CMK (cell line): ENCODE results near the gene PCGF5.
"Not testable (repeated sequence)": the region's sequence is repeated elsewhere in the genome, so short reads cannot be mapped to it uniquely, and the experiment has no call there.

Experiments
- DNase-seq: peaks from one replicate; pipeline ENCODE4 v3.0.0-alpha.2; 2010; ENCODE audit warnings: low read depth

Gene PCGF5

DNA sequence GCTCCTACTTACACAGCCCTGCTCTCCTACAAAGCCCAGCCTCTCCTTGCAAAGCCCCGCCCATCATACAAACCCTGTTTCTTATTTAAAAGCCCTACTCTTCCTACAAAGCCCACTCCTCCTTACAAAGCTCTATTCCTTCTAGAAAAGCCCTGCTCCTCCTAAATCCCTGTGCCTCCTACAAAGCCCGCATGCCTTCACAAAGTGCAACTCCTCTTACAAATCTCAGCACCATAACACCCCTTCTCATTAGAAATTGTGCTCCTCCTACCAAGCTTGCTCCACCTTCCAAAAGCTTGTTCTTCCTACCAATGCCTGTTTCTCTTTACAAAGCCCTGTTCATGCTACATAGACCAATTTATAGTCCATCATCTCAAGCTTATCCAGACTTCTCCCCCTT is 66.1 kb downstream of the PCGF5 start:
- no peak for DNase-seq

DNA sequence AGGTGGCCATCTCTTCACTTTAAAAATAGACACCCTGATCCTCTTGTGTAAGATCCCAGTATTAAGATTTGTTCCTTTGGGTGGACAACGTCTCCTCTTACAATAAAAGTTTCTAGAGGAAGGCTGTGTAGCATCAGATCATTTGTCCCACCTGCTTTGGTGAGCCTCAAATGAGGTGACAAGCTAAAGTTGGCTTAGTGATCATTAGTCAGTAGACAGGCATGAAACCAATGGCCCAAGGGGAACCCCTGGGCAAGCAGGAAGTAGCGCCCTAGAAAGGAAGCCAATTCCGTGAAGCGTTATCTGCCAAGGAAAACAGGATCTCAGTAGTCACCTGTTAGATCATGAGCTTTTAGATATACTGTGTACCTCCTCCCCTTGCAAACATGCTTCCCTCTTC is 66.8 kb downstream of the PCGF5 start:
- DNase-seq, result no peak

DNA sequence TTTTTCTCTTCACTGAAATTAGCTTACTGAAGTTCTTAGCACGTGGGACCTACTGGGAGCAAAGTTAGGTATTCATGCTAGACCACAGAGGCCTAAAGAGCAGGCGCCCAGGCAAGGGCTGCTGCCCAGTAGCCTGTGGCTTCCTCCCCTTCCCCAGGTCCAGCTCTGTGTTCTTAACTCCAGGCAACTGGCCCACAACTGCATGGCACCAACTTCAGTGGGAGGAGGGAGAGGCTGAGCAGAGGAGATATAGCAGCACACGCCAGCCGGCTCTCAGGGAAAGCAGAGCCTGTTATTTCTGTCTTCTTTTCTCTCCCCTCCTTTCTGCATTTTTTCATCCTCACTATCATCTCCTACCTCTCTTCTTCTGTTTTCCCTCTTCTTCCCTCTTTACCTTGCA is 67.4 kb downstream of the PCGF5 start:
- DNase-seq, result no peak

GRCh38 chr10:91289305-91289704 is 68.8 kb downstream of the PCGF5 start:
- no peak for DNase-seq

GRCh38 chr10:91290607-91291006 is 70.1 kb downstream of the PCGF5 start:
- DNase-seq, result no peak

GRCh38 chr10:91294134-91294906 is 73.9 kb downstream of the PCGF5 start:
- no peak for DNase-seq

DNA sequence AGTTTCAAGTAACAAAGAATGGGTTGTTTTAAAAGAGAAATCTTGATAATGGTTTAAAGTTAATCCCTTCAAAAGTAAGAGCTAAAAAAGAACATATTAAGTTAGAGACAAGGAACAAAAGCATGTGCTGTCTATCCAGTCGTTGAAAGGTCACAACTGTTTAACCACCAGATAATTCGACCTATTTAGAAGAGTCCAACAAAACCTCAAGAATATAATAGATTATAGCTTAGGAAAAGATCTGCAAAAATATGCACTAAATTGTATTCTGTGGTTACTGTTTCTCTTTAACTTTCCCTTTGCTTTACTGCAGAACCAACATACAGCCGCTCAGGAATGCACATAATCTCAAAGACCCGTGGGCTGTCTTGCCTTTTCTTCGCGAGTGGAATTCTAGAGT is 74.9 kb downstream of the PCGF5 start:
- DNase-seq, result no peak

DNA sequence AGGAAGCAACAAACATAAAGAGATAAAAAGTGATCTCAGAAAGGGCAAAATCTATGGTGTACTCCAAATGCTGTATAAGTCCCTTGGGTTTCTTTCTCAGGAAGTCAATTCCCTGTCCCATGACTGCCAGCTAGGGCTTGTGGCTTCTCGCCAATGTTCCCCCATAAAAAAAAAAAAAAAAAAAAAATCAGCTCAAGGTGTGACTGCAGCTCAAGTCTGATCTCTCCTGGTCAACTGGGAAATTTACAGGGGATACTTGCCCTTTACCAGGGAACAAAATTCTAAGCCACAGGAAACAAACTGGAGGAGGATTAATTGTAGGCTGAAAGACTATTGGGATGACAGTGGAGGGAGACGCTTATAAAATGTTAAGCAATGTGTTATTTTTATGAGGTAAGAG is 76.0 kb downstream of the PCGF5 start:
- DNase-seq, result no peak

GRCh38 chr10:91298224-91298871 is 77.9 kb downstream of the PCGF5 start:
- peak; percentile 12 for DNase-seq

GRCh38 chr10:91299999-91300575 is 79.6 kb downstream of the PCGF5 start:
- no peak for DNase-seq

GRCh38 chr10:91302946-91303345 is 82.5 kb downstream of the PCGF5 start:
- DNase-seq, result not testable (repeated sequence)

GRCh38 chr10:91305979-91306378 is 85.5 kb downstream of the PCGF5 start:
- not testable (repeated sequence) for DNase-seq

DNA sequence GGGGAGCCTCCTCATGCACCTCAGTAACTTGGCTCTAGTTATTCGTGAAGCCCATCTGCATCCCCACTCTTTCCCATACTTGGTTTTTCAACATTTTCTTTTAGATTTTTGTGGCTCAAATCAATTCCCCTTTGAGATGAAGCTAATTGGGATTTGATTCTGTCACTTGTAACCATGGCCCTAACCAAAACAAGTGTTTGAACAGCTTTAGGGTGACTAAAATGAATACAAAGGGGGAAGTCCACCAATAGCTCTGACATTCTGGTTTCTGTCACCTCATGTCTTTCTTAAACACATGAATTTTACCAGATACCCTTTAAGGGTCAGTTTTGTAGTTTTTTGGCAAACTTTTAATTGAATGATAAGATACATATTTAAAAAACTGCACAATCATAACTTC is 87.0 kb downstream of the PCGF5 start:
- no peak for DNase-seq

DNA sequence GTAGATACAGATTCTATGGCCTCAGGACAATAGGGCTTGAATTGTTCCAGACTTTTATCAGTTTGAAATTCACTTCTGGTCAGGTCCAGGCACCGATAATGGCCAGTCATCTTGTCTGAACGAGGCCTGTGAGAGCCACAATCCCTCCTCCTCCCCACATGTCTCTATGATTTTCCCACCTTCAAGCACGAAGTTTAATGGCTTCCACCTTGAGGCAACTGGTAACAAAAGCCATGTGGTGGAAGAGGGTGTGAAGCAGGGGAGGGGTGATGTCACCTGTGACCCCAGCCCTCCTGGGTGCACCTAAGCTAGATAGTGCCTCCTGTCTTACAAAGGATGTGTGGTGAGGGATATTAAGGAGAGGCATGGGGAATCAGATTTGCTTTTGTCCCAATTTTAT is 89.2 kb downstream of the PCGF5 start:
- no peak for DNase-seq

DNA sequence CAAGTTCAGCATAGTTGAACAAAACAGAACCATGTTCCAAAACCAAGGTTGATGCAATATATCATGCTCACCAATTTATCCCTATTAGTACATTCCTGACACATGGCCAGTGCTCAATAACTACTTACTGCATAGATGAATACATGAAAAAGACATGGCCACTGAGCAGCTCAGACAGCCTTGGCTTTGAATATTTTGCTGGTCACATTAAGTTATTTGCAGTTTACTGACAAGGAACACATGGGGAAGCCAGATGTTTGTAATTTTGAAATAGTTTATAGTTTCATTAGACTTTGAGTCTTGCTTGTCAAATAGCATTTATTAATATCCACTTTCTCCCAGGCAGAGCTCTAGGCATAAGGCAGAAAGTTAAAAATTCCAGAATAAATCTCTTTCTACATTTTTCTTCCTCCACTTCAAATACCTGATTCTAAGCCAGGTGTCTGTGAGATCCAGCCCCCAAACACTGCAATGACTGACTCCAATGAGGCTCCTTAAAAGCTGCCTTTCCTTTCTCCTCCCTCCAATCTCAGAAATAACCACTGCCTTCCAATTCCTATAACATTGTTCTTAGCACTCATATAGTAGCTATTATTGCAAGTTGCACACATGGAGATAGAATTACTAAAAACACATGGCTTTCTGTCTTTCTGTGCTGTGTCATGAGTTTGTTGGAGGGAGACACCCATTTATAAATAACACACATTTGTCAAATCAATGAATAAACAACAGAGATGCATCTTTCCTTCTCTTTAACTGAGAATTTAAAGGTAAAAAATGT is 91.3 kb downstream of the PCGF5 start:
- no peak for DNase-seq

- no peak for DNase-seq
These were observed 91.9 kb downstream of the PCGF5 start for GRCh38 chr10:91312382-91312733.

- DNase-seq, result no peak
These were observed 93.5 kb downstream of the PCGF5 start for GRCh38 chr10:91313796-91314485.

GRCh38 chr10:91316486-91316885 is 96.0 kb downstream of the PCGF5 start:
- no peak for DNase-seq

DNA sequence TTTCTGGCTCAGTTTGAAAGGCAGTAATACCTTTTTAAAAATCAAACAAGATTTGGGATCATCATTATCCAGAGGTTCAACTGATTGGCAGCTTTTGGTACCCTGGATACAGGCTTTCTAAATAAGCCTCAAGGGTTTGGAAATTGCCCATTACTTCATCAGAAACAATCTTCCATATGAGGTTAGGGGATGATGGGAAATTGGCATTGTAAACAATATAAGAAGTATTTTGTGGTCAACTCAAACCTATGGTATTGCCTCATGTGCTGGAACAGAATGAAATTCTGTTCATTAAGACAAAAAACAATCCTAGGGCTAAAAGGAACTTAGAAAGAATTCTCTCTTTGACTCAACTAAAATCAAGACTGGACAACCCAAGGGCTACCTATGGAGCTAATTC is 97.1 kb downstream of the PCGF5 start:
- no peak for DNase-seq

GRCh38 chr10:91319336-91319735 is 98.9 kb downstream of the PCGF5 start:
- no peak for DNase-seq

DNA sequence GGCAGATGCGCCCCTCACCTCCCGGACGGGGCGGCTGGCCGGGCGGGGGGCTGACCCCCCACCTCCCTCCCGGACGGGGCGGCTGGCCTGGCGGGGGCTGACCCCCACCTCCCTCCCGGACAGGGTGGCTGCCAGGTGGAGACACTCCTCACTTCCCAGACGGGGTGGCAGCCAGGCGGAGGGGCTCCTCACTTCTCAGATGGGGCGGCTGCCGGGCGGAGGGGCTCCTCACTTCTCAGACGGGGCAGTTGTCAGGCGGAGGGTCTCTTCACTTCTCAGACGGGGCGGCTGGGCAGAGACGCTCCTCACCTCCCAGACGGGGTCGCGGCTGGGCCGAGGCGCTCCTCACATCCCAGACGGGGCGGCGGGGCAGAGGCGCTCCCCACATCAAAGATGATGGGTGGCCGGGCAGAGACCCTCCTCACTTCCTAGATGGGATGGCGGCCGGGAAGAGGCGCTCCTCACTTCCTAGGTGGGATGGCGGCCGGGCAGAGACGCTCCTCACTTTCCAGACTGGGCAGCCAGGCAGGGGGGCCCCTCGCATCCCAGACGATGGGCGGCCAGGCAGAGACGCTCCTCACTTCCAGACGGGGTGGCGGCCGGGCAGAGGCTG is 102.9 kb downstream of the PCGF5 start:
- DNase-seq, result not testable (repeated sequence)
